Body of pancreas (tissue), 4 donors: ENCODE results near the gene LDLRAD3. TPM values are rescaled to one million over a fixed set of nuclear protein-coding genes. Genes with fewer than 3 reads are reported as not detected.

ENCODE experiments used
- ATAC-seq: fragments of 150-250 bp; one replicate; pipeline ENCODE4 v1.9.1; 2016
- DNase-seq, 4 donors: peaks; one replicate each; pipeline ENCODE4 v3.0.0-alpha.2; 2019
- H3K27ac ChIP-seq, 4 donors: fragments of 200-600 bp; sonication (generic); 1 replicate in 3 of 4; 2 replicates in 1 of 4; pipeline versions ENCODE4 v1.5.1 to v1.6.1; 2016 to 2019; ENCODE audit warnings: mild to moderate bottlenecking in 1 of 4, mixed read lengths in 1 of 4, moderate library complexity in 1 of 4
- H3K27me3 ChIP-seq, 2 donors: fragments of 200-600 bp; sonication (generic); one replicate each; pipeline ENCODE4 v1.6.0; 2016; ENCODE audit warnings: mild to moderate bottlenecking in 1 of 2
- H3K36me3 ChIP-seq, 2 donors: fragments of 200-600 bp; sonication (generic); replicated peaks in 1 of 2; 2 replicates each; pipeline ENCODE4 v1.5.1; 2016; ENCODE audit warnings: low read depth in 2 of 2; ENCODE audit not compliant: insufficient read depth in 1 of 2
- H3K4me1 ChIP-seq: fragments of 200-600 bp; sonication (generic); one replicate; pipeline ENCODE4 v1.6.0; 2016
- H3K4me3 ChIP-seq, 2 donors: fragments of 200-600 bp; sonication (generic); 1 replicate in 1 of 2; 2 replicates in 1 of 2; pipeline ENCODE4 v1.5.1; 2016 to 2019
- H3K9me3 ChIP-seq, 3 donors: fragments of 200-600 bp; sonication (generic); 1 replicate in 2 of 3; 2 replicates in 1 of 3; pipeline ENCODE4 v1.5.1; 2016
- POLR2A ChIP-seq, 3 donors: fragments of 450-650 bp; IDR thresholded peaks; one replicate each; pipeline ENCODE4 v1.6.1; 2016; ENCODE audit warnings: antibody characterized with exemption in 3 of 3, mild to moderate bottlenecking in 2 of 3
- WGBS, 2 donors: methylation state at CpG; one replicate each; pipeline ENCODE4 v1.1.5; 2017; 5-methylcytosine and 5-hydroxymethylcytosine counted together
- intact Hi-C: fragments of 100-400 bp; cut with DNase I; formaldehyde crosslinking; loops from one replicate; pipeline ENCODE4 v1.15.1; 2023
- total RNA-seq, 2 donors: library from RNA; depleted of rRNA; stranded (reverse); fragments of >200 nt; gene quantifications; one replicate each; pipeline ENCODE4 v1.1.0, GENCODE V29; 2016
- TF ChIP-seq, protein P1 (sequence below), 7 experiments: fragments of 450-650 bp in 4 of 7; fragments of 200-600 bp in 3 of 7; sonication (generic) in 3 of 7; IDR thresholded peaks; one replicate each; pipeline ENCODE4 v1.5.1; 2016 to 2019; ENCODE audit warnings: antibody characterized with exemption in 7 of 7

Gene LDLRAD3
- total RNA-seq, 2 donors from 2014 or later = 5.7 to 7.9 TPM

DNA sequence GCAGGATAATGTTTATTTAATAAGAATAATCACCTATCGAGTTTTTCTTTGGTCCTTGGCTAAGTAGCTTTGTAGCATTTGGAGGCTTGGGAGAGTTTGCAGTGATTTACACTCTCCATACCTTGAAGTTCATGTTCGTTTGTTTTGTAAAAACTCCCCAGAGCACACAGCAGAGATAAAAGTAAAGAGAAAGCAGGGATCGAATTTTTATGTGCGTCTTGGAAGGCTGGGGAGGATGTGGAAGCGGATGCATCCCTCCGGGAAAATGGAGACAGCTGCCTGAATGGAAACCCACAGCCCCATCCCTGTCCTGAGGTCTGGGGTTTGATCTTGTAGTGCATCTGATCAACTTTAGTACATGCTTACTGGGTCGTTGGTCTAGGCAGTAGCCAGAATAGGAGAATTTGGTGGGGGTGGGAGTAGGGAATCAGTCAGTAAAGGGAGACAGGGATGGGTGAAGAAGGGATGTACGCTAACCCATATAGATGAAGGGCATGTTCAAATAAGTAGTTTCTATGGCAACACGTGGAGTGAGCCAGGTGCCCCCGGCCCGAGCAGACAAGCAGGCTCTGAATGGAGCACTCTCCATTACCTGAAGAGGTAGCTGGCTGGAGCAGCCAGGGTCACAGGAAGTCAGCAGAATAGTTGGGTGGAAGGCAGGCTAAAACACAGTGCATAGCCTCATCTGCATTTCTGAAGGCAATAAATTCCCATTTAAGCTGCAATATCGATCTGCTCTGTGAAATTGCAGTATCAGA is 197.5 kb downstream of the LDLRAD3 start:
- 72 to 78% methylated on average over 12 of the region's 12 CpGs for WGBS, 2 donors
- no peaks in the 10 kb centered on the region for H3K36me3 ChIP-seq
- H3K9me3 ChIP-seq = no peaks in the 10 kb centered on the region
- H3K27me3 ChIP-seq = no peaks in the 10 kb centered on the region
- ATAC-seq (no peak), DNase-seq (no peak)
- intact Hi-C loops = no loop called here
- H3K4me3 ChIP-seq = no peak overlapping the region
- no peak overlapping the region for H3K27ac ChIP-seq
- no peaks in the 10 kb centered on the region for H3K4me1 ChIP-seq
- TF ChIP-seq, protein P1, sequence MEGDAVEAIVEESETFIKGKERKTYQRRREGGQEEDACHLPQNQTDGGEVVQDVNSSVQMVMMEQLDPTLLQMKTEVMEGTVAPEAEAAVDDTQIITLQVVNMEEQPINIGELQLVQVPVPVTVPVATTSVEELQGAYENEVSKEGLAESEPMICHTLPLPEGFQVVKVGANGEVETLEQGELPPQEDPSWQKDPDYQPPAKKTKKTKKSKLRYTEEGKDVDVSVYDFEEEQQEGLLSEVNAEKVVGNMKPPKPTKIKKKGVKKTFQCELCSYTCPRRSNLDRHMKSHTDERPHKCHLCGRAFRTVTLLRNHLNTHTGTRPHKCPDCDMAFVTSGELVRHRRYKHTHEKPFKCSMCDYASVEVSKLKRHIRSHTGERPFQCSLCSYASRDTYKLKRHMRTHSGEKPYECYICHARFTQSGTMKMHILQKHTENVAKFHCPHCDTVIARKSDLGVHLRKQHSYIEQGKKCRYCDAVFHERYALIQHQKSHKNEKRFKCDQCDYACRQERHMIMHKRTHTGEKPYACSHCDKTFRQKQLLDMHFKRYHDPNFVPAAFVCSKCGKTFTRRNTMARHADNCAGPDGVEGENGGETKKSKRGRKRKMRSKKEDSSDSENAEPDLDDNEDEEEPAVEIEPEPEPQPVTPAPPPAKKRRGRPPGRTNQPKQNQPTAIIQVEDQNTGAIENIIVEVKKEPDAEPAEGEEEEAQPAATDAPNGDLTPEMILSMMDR (IDR thresholded peaks at IDR 0.05) = no peak
- TF ChIP-seq POLR2A (IDR thresholded peaks at IDR 0.05) = no peak

DNA sequence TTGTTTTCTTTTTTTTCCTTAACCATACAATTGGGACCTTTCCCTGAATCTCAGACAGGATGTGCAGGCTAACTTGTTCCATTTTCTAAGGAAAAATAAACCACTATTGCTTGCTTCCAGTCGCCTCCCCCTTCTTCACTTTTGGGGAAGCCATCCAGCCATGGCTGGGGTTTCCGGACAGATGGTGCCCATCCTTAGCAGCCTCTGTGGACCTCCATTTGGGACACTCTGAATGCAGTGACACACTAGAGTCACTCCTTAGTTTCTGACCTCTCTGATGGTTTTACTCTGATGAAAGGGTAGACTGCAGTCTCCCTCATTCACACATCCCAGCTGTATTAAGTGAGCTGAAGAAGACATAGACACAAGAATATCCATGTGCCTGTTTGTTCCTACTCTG is 198.1 kb downstream of the LDLRAD3 start:
- Histone ChIP-seq H3K27me3 (no peaks in the 10 kb centered on the region), H3K36me3 (no peaks in the 10 kb centered on the region), H3K4me1 (no peaks in the 10 kb centered on the region), H3K9me3 (no peaks in the 10 kb centered on the region), H3K4me3 (no peak overlapping the region), H3K27ac (no peak overlapping the region)
- TF ChIP-seq, protein P1 (IDR thresholded peaks at IDR 0.05) = no peak
- TF ChIP-seq POLR2A (IDR thresholded peaks at IDR 0.05) = no peak
- intact Hi-C loops = no loop called here
- WGBS, 2 donors = 85 to 96% methylated on average over 2 of the region's 2 CpGs
- ATAC-seq (no peak), DNase-seq (no peak)

DNA sequence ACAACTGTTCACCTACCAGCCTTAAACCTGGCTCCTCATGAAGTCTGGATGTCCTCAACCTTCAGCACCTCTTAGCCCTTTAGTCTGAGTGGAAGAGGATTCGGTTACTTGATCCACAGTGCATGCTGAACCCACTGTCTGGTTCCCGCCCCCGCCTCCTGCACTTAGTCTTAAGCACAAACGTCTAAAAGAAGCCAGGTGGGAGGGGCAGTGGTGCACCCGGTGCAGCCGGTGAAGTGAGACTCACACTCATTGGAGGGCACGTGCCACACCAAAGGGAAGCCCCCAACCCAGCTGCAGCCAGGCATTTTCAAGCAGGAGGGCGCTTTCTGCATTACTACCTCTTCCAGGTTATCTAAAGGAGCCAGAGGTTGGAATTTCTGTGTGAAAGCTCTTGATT is 198.6 kb downstream of the LDLRAD3 start:
- intact Hi-C loops = no loop called here
- Histone ChIP-seq H3K27me3 (no peaks in the 10 kb centered on the region), H3K36me3 (no peaks in the 10 kb centered on the region), H3K4me1 (no peaks in the 10 kb centered on the region), H3K27ac (no peak overlapping the region), H3K9me3 (no peaks in the 10 kb centered on the region), H3K4me3 (no peak overlapping the region)
- no peak for ATAC-seq
- 66 to 95% methylated on average over 4 to 8 of the region's 8 CpGs for WGBS, 2 donors
- TF ChIP-seq, protein P1 (IDR thresholded peaks at IDR 0.05) = no peak
- no peak for TF ChIP-seq POLR2A (IDR thresholded peaks at IDR 0.05)
- DNase-seq = no peak

DNA sequence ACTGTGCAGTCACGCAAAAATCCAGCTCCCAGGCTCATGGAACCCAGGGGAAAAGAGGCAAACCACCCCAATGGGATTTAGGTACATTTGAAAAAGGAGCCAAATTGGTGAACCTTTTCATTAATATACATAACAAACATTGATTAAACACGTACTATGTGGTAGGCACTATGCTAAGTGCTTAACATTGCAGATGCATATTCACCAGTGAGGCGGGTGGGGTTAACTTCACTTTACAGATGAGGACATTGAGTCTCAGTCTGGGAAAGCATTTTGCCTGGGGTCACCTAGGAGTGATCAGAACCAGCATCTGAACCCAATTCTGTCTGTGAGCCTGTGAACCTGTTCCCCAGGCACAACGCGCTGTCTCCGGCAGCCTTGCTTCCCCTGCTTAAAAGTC is 199.0 kb downstream of the LDLRAD3 start:
- Histone ChIP-seq H3K27me3 (no peaks in the 10 kb centered on the region), H3K9me3 (no peaks in the 10 kb centered on the region), H3K4me3 (no peak overlapping the region), H3K36me3 (no peaks in the 10 kb centered on the region), H3K27ac (no peak overlapping the region), H3K4me1 (no peaks in the 10 kb centered on the region)
- TF ChIP-seq, protein P1 (IDR thresholded peaks at IDR 0.05) = no peak
- TF ChIP-seq POLR2A (IDR thresholded peaks at IDR 0.05) = no peak
- DNase-seq = no peak
- WGBS, 2 donors = 94 to 95% methylated on average over 6 of the region's 6 CpGs
- ATAC-seq = no peak
- intact Hi-C loops = no loop called here

DNA sequence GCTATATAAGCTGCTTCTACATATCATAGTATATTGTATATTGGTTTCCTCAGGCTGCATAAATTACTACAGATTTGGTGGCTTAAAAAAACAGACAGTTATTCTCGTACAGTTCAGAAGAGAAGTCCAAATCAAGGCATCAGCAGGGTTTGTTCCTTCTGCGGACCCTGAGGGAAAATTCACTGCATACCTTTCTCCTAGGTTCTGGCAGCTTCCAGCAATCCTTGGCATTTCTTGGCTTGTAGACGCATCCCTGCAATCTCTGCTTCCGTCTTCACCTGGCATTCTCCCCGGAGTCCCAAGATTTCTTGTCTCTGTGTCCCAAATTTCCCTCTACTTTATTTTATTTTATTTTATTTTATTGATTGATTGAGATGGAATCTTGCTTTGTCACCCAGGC is 202.6 kb downstream of the LDLRAD3 start:
- peaks cover 11% of the 10 kb centered on the region for H3K4me1 ChIP-seq
- H3K27ac ChIP-seq = no peak overlapping the region
- no peaks in the 10 kb centered on the region for H3K36me3 ChIP-seq
- DNase-seq (no peak), ATAC-seq (no peak)
- intact Hi-C loops = no loop called here
- TF ChIP-seq, protein P1 (IDR thresholded peaks at IDR 0.05) = no peak
- TF ChIP-seq POLR2A (IDR thresholded peaks at IDR 0.05) = no peak
- no peaks in the 10 kb centered on the region for H3K9me3 ChIP-seq
- no peaks in the 10 kb centered on the region for H3K27me3 ChIP-seq
- WGBS, 2 donors = 94 to 96% methylated on average over 5 of the region's 5 CpGs
- no peak overlapping the region for H3K4me3 ChIP-seq
